ENCODE measurements around the gene PRRG2. TPM values are rescaled to one million over a fixed set of nuclear protein-coding genes. Genes with fewer than 3 reads are reported as not detected.

PRRG2 gene
- total RNA-seq, 1 experiment from 2014 or later = 3.3 TPM

GRCh38 chr19:49542446-49542845, 38.7 kb upstream of the PRRG2 start:
- H2BK15ac ChIP-seq (ENCODE audit: low read depth, low read length) = no peak overlapping the region
- Mint-ChIP-seq H3K36me3 (ENCODE audit: insufficient read depth in 1 of 3, low read depth in 3 of 3) (peaks cover 0 to 16% (median 2%) of the 10 kb centered on the region in 3 experiments; a peak in 4 of 7 replicates), H3K4me1 (peaks cover 3 to 4% of the 10 kb centered on the region in 2 experiments), H3K27me3 (ENCODE audit: low read depth) (no peaks in the 10 kb centered on the region), H3K4me3 (no peak overlapping the region), H3K27ac (peak overlapping the region in 2 of 3 experiments; percentile 17 to 46; a peak in 3 of 7 replicates), H3K9me3 (no peaks in the 10 kb centered on the region)
- H3K14ac ChIP-seq (ENCODE audit: insufficient read depth, low read length) = no peak overlapping the region
- TF ChIP-seq CTCF (conservative IDR thresholded peaks at IDR 0.05) = no peak
- no peaks in the 10 kb centered on the region for H3K79me2 ChIP-seq (ENCODE audit: insufficient read depth, low read length)
- no peak overlapping the region for H4K8ac ChIP-seq (replicated peaks; ENCODE audit: insufficient read length, low read depth, low read length)
- H2BK5ac ChIP-seq (ENCODE audit: insufficient read length, low read length) = no peak overlapping the region
- no CpG with 5 or more reads among the region's 16 CpGs for WGBS (ENCODE audit: extremely low coverage, insufficient read length, low lambda C conversion rate)
- H2BK120ac ChIP-seq (ENCODE audit: low read depth, low read length, poor library complexity, severe bottlenecking) = no peak overlapping the region
- H3K4ac ChIP-seq (ENCODE audit: low read depth, low read length) = no peak overlapping the region
- no peak overlapping the region for H2AFZ ChIP-seq (ENCODE audit: low read length)
- H3K27ac ChIP-seq (ENCODE audit: insufficient read length, low read depth, low read length) = no peak overlapping the region
- H3K56ac ChIP-seq (ENCODE audit: insufficient read length, low read depth, low read length) = no peak overlapping the region
- H4K91ac ChIP-seq (ENCODE audit: insufficient read length, low read depth, low read length) = no peak overlapping the region
- H3K23me2 ChIP-seq (ENCODE audit: insufficient read length, low read depth, low read length, poor library complexity, severe bottlenecking) = peaks cover 3% of the 10 kb centered on the region
- H3K9me3 ChIP-seq (ENCODE audit: control insufficient read depth, low read depth, low read length) = no peaks in the 10 kb centered on the region
- no peak overlapping the region for H3T11ph ChIP-seq (ENCODE audit: low read length)
- no peak overlapping the region for H3K23ac ChIP-seq (ENCODE audit: insufficient read length, low read depth, low read length)
- no peak overlapping the region for H2BK12ac ChIP-seq (ENCODE audit: insufficient read length, low read depth, low read length)
- H3K4me2 ChIP-seq (ENCODE audit: insufficient read depth, insufficient read length, low read length) = no peak overlapping the region
- no peak for DNase-seq
- no peak overlapping the region for H3K18ac ChIP-seq (ENCODE audit: insufficient read length, low read depth, low read length)
- H3K4me1 ChIP-seq (ENCODE audit: insufficient read depth, low read length) = no peaks in the 10 kb centered on the region
- H2AK5ac ChIP-seq (ENCODE audit: insufficient read length, low read length) = no peak overlapping the region
- no peak overlapping the region for H3K9ac ChIP-seq (ENCODE audit: extremely low read depth, insufficient read length, low read length)
- H2BK20ac ChIP-seq (ENCODE audit: low read depth, low read length, poor library complexity, severe bottlenecking) = no peak overlapping the region
- H3K79me1 ChIP-seq (ENCODE audit: insufficient read depth, low read depth, low read length, poor library complexity, severe bottlenecking) = no peaks in the 10 kb centered on the region
- no peaks in the 10 kb centered on the region for H4K20me1 ChIP-seq (ENCODE audit: control insufficient read depth, insufficient read depth, insufficient read length)
- H4K5ac ChIP-seq (ENCODE audit: insufficient read length, low read depth, low read length) = no peak overlapping the region
- H3K27me3 ChIP-seq (ENCODE audit: insufficient read depth, low read length) = no peaks in the 10 kb centered on the region

All from H9 (cell line).